Stimulated activated naive CD8-positive, alpha-beta T cell treated with anti-CD3 and anti-CD28 coated beads, Interleukin-15, Interleukin-2, amounts not matched to agents 100 U/mL and 50 U/mL, for 24 hours (primary cell): Measurements from ENCODE around the gene CBX7.

Experiments used
- ATAC-seq: fragments of 150-1000 bp; cut with Tn5 transposase; one replicate; pipeline ENCODE4 v1.10.0; 2021
- DNase-seq: peaks from one replicate; pipeline ENCODE4 v3.0.0; 2021

Gene CBX7

DNA sequence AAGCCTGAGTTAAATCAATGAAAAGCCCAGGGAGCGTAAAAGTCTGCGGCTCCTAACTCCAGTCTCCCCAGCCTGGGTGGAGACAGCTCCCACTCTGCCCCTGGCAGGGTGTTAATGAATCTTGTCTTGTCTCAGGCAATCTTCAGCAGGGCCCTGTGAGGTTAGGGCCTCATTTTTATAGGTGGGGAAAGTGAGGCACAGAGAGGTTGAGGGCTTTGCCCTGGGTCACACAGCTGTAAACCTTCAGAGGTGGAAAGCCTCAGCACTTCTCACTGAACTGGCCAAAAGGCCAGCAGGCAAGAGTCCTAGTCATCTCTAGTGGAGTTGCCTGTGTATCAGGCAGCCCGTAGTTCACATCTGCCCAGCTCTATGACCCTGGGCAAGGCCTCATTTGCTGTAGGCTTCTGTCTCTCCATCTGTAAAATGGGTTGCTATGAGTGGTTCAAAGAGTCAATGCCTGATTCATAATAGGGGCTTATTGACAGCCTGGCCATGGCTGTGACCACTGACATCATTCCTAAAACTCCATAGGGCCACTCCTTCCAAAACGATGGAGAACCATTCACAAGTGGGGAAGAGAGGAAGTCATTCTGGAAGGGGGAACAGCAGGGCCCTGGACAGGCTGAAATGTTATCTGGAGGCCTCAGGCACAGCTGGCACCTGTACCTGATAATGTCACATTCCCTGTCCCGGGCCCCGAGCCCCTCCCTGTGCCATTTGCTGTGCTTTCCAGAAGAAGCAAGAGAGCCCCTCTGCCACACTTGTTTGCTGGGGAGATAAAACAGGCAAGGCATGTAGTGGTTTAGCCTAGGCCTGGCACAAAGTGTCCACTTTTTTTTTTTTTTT, 6.0 kb downstream of the CBX7 start:
- DNase-seq (no peak), ATAC-seq (no peak)

DNA sequence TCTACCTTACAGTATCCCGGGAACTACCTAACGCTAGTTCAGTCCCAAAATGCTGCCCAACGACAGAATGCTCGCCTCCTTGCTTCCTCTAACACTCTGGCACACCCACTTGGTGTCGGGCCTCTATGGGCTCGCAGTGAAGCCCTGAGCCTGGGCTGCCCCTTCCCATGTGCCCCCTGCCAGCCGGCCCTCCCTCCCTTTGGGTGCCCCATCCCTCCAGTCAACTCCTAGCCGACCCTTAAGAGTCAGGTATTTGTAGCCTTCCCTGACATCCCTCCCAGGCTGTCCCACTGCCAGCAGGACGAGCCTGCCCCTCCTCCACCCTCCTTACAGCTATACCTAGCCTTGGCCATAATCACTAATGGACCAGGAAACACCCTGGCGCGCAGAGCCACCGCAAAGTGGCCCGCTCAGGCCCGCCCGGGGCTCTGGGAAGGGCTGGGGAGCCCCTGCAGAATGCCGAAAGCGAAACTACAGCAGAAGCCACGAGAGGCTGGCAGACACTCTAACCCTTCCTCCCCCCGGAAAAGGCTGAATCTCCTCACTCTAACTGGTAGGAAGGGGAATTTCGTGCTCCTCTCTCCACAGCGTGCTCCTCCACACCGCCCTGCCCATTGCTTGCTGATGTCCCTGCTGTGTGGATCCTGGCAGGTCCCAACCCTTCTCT, 8.2 kb downstream of the CBX7 start:
- ATAC-seq, result peak; percentile 64
- DNase-seq, result peak; percentile 70

DNA sequence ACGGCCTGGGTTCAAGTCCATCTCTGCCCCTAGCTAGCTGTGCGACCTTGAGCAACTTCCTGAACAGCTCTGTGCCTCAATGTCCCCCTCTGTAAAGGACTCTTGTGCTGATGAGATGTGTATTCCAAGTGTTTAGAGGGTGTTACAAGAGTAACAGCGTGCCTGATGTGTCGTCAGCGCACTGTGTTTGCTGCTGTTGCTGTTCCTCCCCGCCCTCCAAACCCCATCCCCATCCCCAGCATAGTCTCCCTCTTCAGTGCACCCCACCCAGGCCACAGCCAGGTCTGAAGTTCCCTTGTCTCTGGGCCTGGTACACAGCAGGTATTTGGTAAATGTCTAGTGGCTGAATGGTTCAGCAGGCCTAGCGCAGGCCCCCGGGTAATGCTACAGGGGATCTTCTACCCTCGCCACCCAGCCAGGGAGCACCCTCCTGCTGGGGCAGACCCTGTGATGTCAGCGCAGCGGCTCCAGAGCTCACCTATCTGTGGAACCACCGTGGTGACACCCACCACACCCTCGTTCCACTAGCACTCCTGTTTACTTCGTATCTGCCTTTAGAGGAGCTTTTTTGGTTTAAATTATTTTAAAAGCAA, 10.3 kb downstream of the CBX7 start:
- no peak for ATAC-seq
- no peak for DNase-seq

DNA sequence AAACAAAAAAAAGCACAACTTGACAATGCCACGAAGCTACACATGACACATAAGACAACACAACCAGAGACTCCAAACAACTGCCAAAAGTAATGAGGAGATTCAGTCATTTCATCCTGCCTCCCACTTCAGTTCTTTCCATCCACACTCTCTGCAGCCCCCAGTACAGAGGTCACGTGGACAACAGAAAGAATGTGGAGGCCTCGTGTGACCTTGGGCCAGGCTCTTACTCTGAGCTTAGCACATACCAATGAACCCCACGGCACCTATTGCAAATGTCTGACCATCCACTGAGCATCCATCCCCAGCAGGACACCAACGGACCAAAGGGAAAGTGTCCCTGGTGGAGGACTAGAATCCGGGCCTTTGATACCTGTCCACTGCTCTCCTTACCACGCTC, 12.5 kb downstream of the CBX7 start:
- ATAC-seq, result no peak

DNA sequence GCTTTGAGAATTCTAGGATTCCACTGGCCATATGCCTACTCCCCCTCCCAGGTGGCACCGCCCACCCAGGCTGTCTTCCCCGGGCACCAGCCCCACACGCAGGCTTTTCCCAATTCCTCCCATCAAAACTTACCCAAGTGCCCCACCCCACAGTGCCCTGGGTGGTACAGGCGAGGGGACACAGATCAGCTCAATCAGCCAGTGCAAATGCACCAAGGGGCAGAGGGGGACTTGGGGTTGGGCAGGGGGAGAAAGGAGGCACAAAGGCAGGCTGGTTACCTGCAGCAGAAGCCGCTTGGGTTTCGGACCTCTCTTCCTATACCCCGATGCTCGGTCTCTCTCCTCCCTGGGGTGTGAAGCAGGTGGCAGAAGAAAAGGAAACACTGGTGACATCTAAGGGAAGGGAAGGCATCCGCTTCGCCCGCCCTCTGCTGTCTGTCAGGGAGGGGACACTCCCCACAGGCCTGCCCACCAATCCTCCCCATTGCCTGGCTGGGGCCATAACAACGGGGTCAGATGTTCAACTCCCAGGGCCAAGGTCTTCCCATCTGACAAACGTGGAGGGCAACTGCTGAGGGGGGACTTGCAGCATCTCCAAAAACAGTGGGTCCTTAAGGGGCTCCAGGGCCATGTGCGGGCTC, 14.0 kb downstream of the CBX7 start:
- ATAC-seq (no peak), DNase-seq (no peak)

More for the DNA sequence above, 12.5 kb downstream of the CBX7 start:
- no peak for DNase-seq

DNA sequence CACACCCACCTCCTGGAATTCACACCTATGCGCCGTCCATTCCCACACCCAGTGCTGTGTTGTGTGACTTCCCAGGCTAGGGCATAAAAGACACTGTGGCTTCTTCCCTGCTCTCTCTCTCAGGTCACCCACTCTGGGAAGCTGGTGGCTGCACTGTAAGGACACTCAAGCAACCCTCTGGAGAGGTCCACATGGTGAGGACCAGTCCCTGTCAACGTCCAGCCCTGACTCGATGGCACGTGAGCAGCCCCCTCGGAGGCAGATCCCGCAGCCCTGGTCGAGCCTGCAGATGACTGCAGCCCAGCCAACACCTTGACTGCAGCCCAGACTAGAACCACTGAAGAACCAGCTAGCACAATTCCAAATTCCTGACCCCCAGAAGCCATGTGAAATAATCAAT, 16.2 kb downstream of the CBX7 start:
- ATAC-seq, result no peak
- DNase-seq, result no peak

DNA sequence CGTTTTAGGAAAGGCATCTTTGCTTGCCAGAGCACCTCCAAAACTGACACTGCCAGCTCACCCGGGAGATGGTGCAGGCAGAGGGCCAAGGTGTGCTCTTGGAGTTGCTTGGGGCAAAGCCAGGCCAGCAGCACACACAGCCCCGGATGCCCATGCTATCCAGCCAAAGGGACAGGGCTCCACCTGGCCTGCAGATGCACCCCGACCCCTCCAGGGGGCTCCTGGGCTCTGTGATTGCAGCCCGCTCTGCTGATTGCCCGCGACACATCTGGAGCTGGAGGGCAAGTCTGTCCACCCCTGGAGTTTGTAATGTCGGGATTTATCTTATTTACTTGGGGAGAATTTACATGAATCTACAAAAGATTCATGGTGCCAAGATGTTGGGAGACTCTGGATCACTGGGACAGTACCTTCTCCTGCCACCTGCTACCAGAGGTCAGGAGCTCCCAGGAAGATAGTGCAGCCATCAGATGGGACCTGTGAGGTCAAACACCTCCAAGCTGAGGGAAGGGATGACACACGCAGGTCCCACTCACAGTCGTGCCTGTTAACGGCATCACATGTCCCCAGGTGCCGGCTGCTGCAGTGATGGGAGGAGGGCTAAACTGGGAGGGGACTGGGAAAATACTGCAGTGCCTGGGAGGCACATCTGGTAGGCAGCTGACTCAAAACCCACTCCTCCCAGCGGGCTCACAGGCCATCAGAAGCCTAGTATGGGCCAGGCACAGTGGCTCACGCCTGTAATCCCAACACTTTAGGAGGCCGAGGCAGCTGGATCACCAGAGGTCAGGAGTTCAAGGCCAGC, 17.2 kb downstream of the CBX7 start:
- peak; percentile 64 for DNase-seq
- peak; percentile 66 for ATAC-seq

DNA sequence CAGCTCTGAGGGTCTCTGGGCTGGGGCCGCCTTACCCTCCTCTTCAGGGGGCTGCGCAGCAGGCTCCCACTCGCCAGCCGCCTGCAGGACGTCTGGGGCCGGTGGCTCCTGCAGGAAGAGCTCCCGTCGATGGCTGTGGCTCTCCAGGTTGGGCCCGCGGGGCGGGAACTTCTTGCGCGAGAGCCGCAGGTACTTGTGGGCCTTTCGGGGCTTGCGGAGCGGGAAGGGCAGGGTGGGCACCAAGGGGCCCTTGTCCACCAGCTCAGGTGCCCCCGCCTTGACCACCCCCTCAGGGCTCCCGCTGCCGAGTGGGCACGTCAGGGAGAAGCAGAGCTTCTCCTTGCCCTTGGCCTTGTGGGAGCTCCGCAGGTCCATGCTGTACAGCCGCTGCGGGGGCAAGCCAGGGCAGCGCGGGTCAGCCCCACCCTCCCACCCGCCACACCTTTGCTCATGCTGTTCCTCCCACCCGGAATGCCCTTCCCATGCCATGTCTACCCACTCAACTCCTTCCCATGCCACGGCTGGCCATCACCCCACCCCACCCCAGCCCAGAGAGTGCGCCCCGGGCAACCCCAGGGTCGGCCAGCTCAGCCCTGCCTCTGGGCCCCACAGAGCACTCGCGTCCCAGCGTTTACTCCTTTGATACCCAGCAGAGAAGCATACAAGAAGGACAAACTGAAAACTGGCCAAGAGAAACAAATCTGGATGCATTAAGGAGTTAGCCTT, 18.0 kb downstream of the CBX7 start:
- ATAC-seq (no peak), DNase-seq (no peak)

DNA sequence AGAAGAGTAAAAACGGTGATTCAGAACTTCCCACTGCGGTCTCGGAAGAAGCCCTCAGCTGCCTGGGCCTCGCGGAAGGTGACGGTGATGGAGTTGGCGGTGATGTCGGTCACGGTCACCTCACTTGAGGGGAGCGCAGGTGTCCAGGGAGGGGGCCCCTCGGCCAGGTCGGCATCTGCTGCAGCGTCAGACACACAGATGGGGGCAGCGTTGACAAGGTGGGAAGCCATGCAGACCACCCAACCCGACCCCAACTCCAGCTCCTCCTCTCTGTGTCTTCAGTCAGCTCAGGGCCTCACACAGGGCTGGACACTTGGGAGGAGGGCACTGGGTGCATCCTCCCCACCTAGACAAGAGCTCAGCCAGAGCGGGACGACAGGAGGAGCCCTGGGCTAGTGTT, 18.6 kb downstream of the CBX7 start:
- ATAC-seq (no peak), DNase-seq (no peak)

DNA sequence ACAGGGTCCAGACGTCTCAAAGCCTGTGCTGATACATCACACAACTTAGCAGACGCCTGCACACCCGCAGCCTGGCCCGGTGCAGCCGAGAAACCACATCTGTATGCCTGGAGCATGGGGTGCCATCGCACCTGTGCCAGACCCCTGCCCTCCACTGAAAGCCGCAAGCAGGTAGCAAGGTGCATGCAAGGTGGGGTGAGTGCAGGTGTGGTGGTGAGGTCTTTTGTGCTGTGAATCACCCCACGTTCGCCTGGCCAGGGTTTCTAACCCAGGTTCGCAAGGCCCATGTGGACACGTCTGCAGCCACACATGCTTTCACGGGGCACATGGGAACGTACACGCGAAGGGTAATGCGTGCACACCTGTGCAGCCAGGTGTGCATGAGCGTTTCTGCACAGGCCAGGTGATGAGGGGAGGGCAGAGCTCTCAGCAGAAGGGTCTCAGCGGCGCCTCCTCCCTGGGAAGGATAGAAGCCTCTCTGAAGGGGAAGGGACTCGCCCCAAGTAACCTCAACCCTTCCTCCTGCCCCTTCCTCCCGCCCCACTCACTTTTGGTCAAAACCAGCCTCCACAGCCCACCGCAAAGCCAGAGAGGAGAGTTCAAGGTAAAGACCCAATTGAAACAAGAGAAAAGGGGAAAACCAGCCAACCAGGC, 19.5 kb downstream of the CBX7 start:
- ATAC-seq (no peak), DNase-seq (no peak)

DNA sequence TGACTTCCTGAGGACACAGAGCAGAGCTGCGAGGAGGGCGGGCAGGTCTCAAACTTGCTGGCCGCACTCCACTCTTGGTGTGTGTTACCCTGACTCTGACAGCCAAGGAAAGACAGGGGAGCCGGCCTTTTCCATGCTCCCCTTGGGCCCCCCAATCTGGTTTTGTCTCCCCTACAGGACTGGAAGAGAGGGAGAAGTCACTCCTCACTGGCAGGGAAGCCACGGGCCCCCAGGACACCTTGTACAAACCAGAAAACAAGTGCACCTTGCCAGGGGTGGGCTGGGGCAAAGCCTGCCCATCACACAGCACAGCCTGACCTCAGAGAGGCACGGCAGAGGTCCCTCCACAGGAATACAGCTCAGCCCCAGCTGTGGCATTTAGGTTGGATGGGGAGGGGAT, 20.2 kb downstream of the CBX7 start:
- ATAC-seq (no peak), DNase-seq (no peak)

DNA sequence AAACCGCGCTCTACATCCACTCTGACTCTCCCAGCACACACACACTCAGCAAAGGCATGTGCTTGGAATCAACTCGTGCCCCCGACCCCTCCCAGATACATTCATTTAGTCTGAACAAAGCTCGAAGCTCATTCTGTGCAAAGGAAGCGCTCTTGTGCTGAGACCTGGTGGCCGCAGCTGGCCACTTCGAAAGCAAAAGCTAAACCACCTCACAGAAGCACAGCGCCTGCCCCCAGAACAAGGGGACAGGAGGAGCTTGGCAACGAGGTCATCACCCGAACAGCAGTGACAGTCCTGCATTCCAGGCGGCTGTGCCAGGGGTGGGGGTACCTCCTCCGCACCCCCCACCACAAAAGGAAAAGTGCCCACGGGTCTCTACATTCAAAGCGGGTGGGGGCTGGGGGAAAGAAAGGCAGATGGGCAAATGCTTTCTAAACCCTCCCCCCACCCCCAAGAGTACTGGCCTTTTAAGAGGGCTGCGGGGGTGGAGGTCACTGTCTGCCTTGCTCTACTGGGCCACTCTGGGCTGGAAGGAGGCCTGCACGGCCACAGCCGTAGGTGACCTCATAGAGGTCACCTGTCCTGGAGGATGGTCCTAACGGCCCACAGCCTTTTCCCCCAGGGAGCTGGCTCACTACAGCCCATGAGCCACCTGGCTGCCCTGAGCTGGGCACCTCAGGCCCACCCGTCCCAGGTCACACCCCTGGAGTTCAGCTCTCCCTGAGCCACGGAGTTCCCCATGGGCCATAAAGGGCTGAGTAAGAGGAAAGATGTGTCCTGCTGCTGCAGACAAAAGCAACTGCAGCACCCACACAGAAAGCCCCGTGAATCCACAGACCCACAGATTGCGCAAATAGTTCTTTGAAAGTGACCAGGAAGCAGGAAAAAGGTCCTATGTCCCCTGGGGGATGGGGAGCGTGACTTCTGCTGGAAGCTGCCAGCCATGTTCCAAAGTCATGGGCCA, 21.3 kb downstream of the CBX7 start:
- no peak for ATAC-seq
- no peak for DNase-seq

DNA sequence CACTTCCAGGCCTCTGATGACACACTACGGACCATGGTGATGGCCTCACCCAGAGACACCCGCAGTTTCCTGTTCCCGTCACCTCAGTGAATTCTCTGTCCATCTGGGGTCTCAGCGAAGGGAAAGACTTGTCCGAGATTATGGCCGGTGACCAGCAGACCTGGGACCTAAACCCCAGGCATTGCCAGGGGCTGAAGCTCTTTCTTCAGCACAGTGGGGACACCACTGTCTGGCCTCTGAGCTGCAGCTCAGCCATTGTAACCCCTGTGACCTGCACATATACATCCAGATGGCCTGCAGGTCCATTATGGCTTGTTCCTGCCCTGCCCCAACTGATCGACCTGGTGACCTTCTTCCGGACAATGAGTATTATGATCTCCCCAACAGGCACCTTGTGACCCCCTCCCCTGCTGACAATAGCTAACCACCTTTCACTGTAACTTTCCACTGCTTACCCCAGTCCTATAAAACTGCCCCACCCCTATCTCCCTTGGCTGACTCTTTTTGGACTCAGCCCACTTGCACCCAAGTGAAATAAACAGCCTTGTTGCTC, 22.3 kb downstream of the CBX7 start:
- no peak for ATAC-seq
- DNase-seq, result no peak

DNA sequence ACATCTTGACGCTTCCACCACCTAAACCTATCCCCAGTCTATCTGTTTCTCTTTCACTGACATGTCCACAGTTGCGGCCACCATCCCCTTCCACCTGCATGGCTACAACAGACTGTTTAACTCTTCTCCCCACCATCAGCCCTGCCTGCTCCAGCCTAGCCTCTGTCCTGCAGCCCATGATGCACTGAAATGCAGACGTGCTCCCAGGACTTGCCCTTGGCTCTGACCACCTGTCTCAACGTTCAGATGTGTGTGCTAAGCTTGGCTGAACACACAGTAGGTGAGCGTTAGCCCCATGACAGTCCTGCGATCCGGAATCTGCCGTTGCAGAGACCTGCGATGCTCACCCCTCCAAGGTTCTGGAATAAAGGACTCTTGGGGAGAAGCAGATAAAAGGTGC, 22.7 kb downstream of the CBX7 start:
- ATAC-seq (no peak), DNase-seq (no peak)

DNA sequence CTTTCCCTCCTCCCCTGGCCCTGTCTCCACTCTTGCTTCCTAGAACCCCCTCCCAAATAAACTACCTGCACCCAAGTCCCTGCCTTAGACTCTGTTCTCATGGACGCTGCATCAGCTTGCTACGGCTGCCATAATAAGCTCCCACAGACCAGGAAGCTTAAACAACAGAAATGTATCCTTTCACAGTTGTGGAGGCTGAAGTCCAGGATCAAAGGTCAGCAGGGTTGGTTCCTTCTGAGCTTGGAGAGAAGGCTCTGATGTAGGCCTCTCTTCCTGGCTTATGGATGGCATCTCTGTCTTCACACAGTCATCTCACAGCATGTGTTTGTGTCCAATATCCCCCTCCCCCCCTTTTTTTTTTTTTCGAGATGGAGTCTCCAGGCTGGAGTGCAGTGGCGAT, 23.4 kb downstream of the CBX7 start:
- ATAC-seq, result no peak
- no peak for DNase-seq

DNA sequence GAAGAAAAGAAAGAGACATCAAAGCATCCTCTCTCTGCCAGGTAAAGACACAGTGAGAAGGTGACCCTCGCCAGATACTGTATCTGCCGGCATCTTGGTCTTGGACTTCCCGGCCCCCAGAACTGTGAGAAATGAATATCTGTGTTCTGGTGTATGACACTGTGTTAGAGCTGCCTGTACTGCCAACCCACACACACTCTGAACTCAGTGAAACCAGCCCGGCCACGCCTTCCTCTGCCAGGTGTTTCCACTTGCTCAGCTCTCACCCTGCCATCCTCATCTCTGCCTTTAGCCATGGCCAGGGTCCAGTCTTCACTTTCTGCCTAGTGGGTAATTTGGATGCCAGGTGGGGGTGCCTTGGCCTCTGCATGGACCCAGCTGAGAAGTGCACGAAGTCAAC, 24.0 kb downstream of the CBX7 start:
- ATAC-seq (no peak), DNase-seq (no peak)

DNA sequence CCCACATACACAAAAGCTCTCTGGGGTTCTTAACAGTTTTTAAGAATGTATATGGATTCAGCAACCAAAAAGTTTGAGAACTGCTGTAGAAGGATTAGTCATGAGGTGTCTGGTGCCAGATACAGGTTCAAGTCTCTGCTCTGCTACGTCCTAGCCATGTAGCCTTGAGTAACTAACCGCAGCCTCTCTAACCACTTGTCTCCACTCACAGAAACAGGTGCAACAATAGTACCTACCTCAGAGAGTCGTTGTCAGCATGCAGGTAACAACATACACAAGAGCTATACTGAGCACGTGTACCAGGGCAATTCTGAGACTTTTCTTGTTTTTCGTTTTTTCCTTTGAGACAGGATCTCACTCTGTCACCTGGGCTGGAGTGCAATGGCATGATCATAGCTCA, 26.9 kb downstream of the CBX7 start:
- no peak for DNase-seq
- ATAC-seq, result no peak

DNA sequence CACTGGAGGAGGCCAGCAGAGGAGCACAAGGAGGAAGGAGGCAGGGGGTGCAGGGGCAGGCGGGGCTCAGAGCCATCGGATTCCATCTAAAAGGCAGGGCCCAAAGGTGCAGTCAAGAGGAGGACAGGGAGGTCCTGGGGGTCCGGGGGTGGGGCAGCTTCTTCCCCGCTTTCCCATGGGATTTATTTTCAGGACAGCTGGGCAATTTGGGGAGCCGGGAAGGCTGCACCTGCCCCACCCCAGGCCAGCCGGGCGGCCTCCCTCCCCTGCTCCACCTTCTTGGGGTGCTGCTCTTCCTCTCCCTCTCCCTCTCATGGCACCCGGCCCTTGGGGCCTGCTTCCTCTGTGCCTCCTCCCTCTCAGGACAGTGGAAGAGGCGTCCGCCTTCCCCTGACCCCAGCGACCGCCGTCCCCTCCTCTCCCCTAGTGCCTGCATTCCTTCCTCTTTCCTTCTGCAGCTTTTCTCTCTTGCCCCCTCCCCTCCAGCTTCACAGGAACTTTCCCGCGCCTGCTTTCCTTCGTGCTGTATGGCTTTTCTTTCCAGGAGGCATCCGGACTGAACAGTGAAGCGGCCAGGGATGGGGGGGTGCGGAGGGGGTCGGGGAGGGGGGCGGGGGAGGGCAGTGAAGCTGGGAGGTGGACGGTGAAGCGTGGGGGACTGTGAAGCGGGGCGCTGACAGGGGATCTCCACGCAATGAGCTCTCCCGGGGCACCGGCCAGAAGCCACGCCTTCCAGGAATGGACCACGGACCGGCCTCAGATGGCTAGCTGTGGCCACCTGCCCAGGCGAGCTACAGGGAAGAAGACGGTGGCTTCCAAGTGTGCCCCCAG, 28.5 kb downstream of the CBX7 start:
- ATAC-seq (no peak), DNase-seq (no peak)
